ENCODE data around the gene TTLL8.

The TTLL8 gene

GRCh38 chr22:50035976-50036724 lies 21.9 kb downstream of the TTLL8 start:
- no peak for DNase-seq (ENCODE audit: extremely low spot score)
- ChIA-PET POLR2A (no interaction called here), CTCF (interaction anchor here (1.3 kb wide), 1 partner anchor 31 kb away, joined by 5 read pairs; no protein-coding TSS in a partner anchor)
- TF ChIP-seq CTCF (IDR thresholded peaks at IDR 0.05; ENCODE audit: control extremely low read depth, extremely low read depth, low read depth, missing control alignments), result no peak

GRCh38 chr22:50035131-50035881 lies 22.8 kb downstream of the TTLL8 start:
- TF ChIP-seq CTCF (IDR thresholded peaks at IDR 0.05; ENCODE audit: control extremely low read depth, extremely low read depth, low read depth, missing control alignments), result no peak
- POLR2A ChIA-PET, result no interaction called here
- CTCF ChIA-PET, result interaction anchor here (0.8 to 1.3 kb wide), 4 partner anchors 30 to 155 kb away, joined by 3 to 5 read pairs (median 4); no protein-coding TSS in a partner anchor
- DNase-seq (ENCODE audit: extremely low spot score), result no peak

GRCh38 chr22:50034126-50035081 lies 23.7 kb downstream of the TTLL8 start:
- TF ChIP-seq CTCF (IDR thresholded peaks at IDR 0.05; ENCODE audit: control extremely low read depth, extremely low read depth, low read depth, missing control alignments), result no peak
- no peak for DNase-seq (ENCODE audit: extremely low spot score)
- ChIA-PET CTCF (interaction anchor here (0.8 to 1.3 kb wide), 4 partner anchors 29 to 156 kb away, joined by 3 to 5 read pairs (median 4); no protein-coding TSS in a partner anchor), POLR2A (no interaction called here)

GRCh38 chr22:50032941-50033601 lies 25.0 kb downstream of the TTLL8 start:
- CTCF ChIA-PET, result interaction anchor here (4.3 kb wide), 1 partner anchor 101 kb away, joined by 90 read pairs; no protein-coding TSS in a partner anchor
- DNase-seq (ENCODE audit: extremely low spot score), result no peak
- no peak for TF ChIP-seq CTCF (IDR thresholded peaks at IDR 0.05; ENCODE audit: control extremely low read depth, extremely low read depth, low read depth, missing control alignments)
- POLR2A ChIA-PET, result no interaction called here

GRCh38 chr22:50032109-50032871 lies 25.8 kb downstream of the TTLL8 start:
- no peak for DNase-seq (ENCODE audit: extremely low spot score)
- CTCF ChIA-PET, result interaction anchor here (2.7 to 4.3 kb wide), 4 partner anchors 15 to 265 kb away, joined by 8 to 90 read pairs (median 23); no protein-coding TSS in a partner anchor
- no peak for TF ChIP-seq CTCF (IDR thresholded peaks at IDR 0.05; ENCODE audit: control extremely low read depth, extremely low read depth, low read depth, missing control alignments)
- POLR2A ChIA-PET, result no interaction called here

Data from GM10248 (cell line).